ENCODE data around the gene PDE1C.

DNA sequence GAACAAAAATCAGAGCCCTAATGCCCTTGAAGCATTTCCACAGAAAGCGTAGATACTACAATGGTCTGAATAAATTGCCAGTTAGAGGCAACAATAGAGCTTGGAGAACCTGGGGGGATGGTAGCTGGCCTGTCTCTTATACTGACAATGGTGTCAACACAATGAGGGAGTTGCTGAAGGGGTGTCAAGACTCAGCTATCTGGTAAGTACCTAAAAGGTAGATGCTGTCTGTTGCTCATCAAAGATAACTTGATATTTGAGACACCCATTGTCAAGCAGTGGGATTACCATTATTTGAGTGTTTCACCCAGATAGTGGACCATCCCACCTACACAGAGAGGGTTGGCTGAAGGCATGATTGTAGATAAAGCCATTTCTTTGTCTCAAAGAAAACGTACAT is 72.8 kb downstream of the PDE1C start:
- TF ChIP-seq RFX5 (IDR thresholded peaks at IDR 0.05; ENCODE audit: low read depth, low read length) (no peak), RCOR1 (IDR thresholded peaks at IDR 0.05; ENCODE audit: insufficient replicate concordance, low read length) (no peak), CHD1 (IDR thresholded peaks at IDR 0.05; ENCODE audit: low read depth, low read length) (no peak), POLR2A (IDR thresholded peaks at IDR 0.05; ENCODE audit: low read depth, low read length) (no peak), BHLHE40 (IDR thresholded peaks at IDR 0.05; ENCODE audit: low read depth, low read length) (no peak), SMC3 (IDR thresholded peaks at IDR 0.05; ENCODE audit: low read depth, low read length) (no peak), RAD21 (IDR thresholded peaks at IDR 0.05; ENCODE audit: low read length) (no peak)
- TF ChIP-seq, protein P1, sequence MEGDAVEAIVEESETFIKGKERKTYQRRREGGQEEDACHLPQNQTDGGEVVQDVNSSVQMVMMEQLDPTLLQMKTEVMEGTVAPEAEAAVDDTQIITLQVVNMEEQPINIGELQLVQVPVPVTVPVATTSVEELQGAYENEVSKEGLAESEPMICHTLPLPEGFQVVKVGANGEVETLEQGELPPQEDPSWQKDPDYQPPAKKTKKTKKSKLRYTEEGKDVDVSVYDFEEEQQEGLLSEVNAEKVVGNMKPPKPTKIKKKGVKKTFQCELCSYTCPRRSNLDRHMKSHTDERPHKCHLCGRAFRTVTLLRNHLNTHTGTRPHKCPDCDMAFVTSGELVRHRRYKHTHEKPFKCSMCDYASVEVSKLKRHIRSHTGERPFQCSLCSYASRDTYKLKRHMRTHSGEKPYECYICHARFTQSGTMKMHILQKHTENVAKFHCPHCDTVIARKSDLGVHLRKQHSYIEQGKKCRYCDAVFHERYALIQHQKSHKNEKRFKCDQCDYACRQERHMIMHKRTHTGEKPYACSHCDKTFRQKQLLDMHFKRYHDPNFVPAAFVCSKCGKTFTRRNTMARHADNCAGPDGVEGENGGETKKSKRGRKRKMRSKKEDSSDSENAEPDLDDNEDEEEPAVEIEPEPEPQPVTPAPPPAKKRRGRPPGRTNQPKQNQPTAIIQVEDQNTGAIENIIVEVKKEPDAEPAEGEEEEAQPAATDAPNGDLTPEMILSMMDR (conservative IDR thresholded peaks at IDR 0.05; ENCODE audit: low read depth, low read length): no peak

Data from IMR-90 (cell line).